ENCODE measurements around the gene ZNF74.
"Not testable (repeated sequence)": the region's sequence is repeated elsewhere in the genome, so short reads cannot be mapped to it uniquely, and the experiment has no call there.

The ZNF74 gene

DNA sequence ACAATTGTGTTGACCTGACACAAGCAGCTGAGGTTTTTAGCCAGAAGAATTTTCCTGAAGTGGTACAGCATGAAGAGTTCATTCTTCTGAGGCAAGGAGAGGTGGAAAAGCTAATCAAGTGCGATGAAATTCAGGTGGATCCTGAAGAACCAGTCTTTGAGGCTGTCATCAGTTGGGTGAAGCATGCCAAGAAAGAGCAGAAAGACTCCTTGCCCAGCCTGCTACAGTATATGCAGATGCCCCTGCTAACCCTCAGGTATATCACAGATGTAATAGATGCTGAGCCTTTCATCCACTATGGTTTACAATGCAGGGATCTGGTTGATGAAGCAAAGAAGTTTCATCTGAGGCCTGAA lies 56.6 kb downstream of the ZNF74 start:
- DNase-seq, result no peak

- DNase-seq, result not testable (repeated sequence)
Observed at GRCh38 chr22:20451129-20451778, 57.3 kb downstream of the ZNF74 start.

DNA sequence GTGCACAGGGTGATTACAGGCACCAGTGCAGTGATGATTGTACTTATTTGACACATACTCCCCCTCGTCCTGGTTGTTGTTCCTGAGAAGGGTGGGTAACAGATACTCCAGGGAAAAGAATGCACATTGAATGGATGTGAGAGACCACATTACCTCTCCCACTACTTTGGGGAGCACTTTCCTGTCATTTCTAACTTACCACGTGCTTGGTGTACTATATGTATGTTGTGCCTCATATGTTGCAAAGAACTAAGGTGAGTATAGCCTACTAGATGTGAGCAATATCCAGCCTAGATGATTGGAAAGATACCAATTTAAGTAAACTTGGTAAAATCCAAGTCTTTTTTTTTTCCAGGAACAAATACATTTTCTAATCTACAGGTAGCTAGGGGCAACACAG lies 58.0 kb downstream of the ZNF74 start:
- DNase-seq, result no peak

DNA sequence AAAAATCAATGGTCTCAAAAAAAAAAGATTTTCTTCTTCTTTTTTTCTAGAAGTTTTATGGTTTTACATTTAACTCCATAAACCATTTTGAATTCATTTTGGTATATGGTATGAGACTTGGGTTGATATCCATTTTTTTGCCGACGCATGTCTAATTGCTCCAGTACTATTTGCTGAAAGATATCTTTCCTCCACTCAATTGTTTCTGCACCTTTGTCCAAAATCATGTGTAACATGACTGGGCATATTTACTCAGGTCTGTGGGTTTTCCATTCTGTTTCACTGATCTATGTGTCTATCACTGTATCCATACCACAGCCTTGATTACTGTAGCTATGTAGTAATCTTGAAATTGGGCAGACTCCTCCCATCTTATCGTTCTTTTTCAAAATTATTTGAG lies 59.3 kb downstream of the ZNF74 start:
- DNase-seq, result no peak

DNA sequence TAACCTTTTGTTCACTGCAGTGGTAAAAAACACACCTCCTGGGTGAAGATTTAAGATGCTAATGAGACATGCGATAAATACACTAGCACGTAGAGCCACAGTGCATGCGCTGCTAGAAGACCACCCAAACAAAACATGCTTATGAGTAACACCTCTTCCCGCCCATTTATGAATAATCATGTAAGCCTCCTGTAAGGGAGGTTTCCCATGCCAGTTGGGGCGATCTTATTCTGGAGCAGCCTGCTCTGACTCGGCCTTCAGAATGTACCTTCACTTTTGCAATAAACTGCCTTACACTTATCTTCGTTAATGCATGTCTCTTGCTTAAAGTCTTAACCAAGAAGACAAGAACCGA lies 61.7 kb downstream of the ZNF74 start:
- no peak for DNase-seq

GRCh38 chr22:20456064-20456721 lies 62.2 kb downstream of the ZNF74 start:
- peak; percentile 77 to 85 for DNase-seq

GRCh38 chr22:20456722-20457076 lies 62.7 kb downstream of the ZNF74 start:
- no peak for DNase-seq

- DNase-seq, result no peak
Observed at GRCh38 chr22:20457506-20458240, 63.7 kb downstream of the ZNF74 start.

All from inflammatory macrophage (primary cell).